ENCODE data around the gene TMEM238.

- no peak for TF ChIP-seq EZH2 (IDR thresholded peaks at IDR 0.05; ENCODE audit: insufficient read depth, poor library complexity, severe bottlenecking)
- no peak for TF ChIP-seq EZH2phosphoT487 (IDR thresholded peaks at IDR 0.05; ENCODE audit: insufficient read depth, low read depth)
These were observed 25.6 kb downstream of the TMEM238 start for GRCh38 chr19:55358493-55358892.
